GM12892 (cell line): ENCODE measurements around the gene ZC3H8.

ENCODE experiments used
- POLR2A ChIP-seq: IDR thresholded peaks from 2 replicates; pipeline ENCODE4 v1.6.1; 2011; ENCODE audit warnings: low read depth, low read length, control low read depth
- POLR2AphosphoS5 ChIP-seq: IDR thresholded peaks from 2 replicates; pipeline ENCODE4 v1.6.1; 2011; ENCODE audit warnings: low read depth, low read length, control low read depth

- TF ChIP-seq POLR2A: no peak
- no peak for TF ChIP-seq POLR2AphosphoS5
Observed at GRCh38 chr2:112162341-112162740, 92.5 kb downstream of the ZC3H8 start.
